Stimulated activated CD4-positive, alpha-beta T cell treated with anti-CD3 and anti-CD28 coated beads, TNF-alpha, amount 100 ng/mL, for 1 hour (primary cell): ENCODE results near the gene AKAP12.
"Not testable (repeated sequence)": the region's sequence is repeated elsewhere in the genome, so short reads cannot be mapped to it uniquely, and the experiment has no call there.

Experiments used
- DNase-seq, 3 donors: peaks; one replicate each; pipeline ENCODE4 v3.0.0-alpha.2; 2020; ENCODE audit warnings: low read depth in 3 of 3, low spot score in 1 of 3

Gene AKAP12

GRCh38 chr6:151377095-151377494, 137.3 kb downstream of the AKAP12 start:
- DNase-seq = no peak

GRCh38 chr6:151379933-151380847, 140.4 kb downstream of the AKAP12 start:
- DNase-seq = no peak

GRCh38 chr6:151380848-151381205, 141.1 kb downstream of the AKAP12 start:
- no peak for DNase-seq

- no peak for DNase-seq
Measured at GRCh38 chr6:151381722-151382121, 142.0 kb downstream of the AKAP12 start.

GRCh38 chr6:151382631-151383030, 142.9 kb downstream of the AKAP12 start:
- DNase-seq = not testable (repeated sequence)

GRCh38 chr6:151384151-151384550, 144.4 kb downstream of the AKAP12 start:
- no peak for DNase-seq

GRCh38 chr6:151385177-151385576, 145.4 kb downstream of the AKAP12 start:
- no peak for DNase-seq

GRCh38 chr6:151387175-151387970, 147.6 kb downstream of the AKAP12 start:
- DNase-seq = no peak

- no peak for DNase-seq
Measured at GRCh38 chr6:151388236-151388635, 148.5 kb downstream of the AKAP12 start.

GRCh38 chr6:151388997-151389617, 149.3 kb downstream of the AKAP12 start:
- DNase-seq = no peak

GRCh38 chr6:151389618-151390275, 150.0 kb downstream of the AKAP12 start:
- DNase-seq = no peak

GRCh38 chr6:151390276-151390850, 150.6 kb downstream of the AKAP12 start:
- peak; percentile 93 to 96 (median 96) for DNase-seq

GRCh38 chr6:151390851-151391470, 151.2 kb downstream of the AKAP12 start:
- peak; percentile 54 to 75 (median 72) for DNase-seq

GRCh38 chr6:151391471-151392413, 152.0 kb downstream of the AKAP12 start, which contains the start of gene ZBTB2:
ZBTB2 (minus strand) TSS chr6:151391559; CDS start chr6:151373637, 17,922 bp downstream.
- DNase-seq = peak in 2 of 3 donors; percentile 39 to 46

GRCh38 chr6:151392427-151392826, 152.7 kb downstream of the AKAP12 start:
- DNase-seq = no peak

GRCh38 chr6:151393410-151393809, 153.6 kb downstream of the AKAP12 start:
- no peak for DNase-seq

- no peak for DNase-seq
Measured at GRCh38 chr6:151399679-151400078, 159.9 kb downstream of the AKAP12 start.

- DNase-seq = no peak
Measured at GRCh38 chr6:151400473-151400872, 160.7 kb downstream of the AKAP12 start.

GRCh38 chr6:151402228-151402627, 162.5 kb downstream of the AKAP12 start:
- no peak for DNase-seq
